ENCODE results near the gene DUSP23.

GRCh38 chr1:159815926-159816325 lies 35.2 kb downstream of the DUSP23 start:
- TF ChIP-seq CTCF (IDR thresholded peaks at IDR 0.05; ENCODE audit: low read length), result no peak
- no peak for TF ChIP-seq EZH2 (IDR thresholded peaks at IDR 0.05; ENCODE audit: borderline replicate concordance, low read length)

Measured in OCI-LY1 (cell line).